HCT116 (cell line): ENCODE measurements around the gene ZBTB20. TPM values are rescaled to one million over a fixed set of nuclear protein-coding genes. Genes with fewer than 3 reads are reported as not detected.

Experiments
- ATAC-seq: fragments of 200-7000 bp; cut with Tn5 transposase; 2 replicates; pipeline ENCODE4 v1.9.1; 2020; ENCODE audit warnings: mild to moderate bottlenecking, moderate library complexity
- BruUV-seq: library from RNA; stranded (reverse); fragments of 400-500 nt; replicated peaks from 2 replicates; lab custom pipeline; 2021; lab: Mats Ljungman, UMichigan
- CTCF ChIA-PET: fragments of 300-600 bp; sonication (Branson Sonifier 250); formaldehyde crosslinking; loops from one replicate; lab custom pipeline; 2021; ENCODE audit warnings: antibody characterized with exemption; lab: Charles Lee
- POLR2A ChIA-PET: fragments of 300-600, 350-600 bp; sonication (Branson Sonifier 250); formaldehyde crosslinking; loops from one replicate; lab custom pipeline; 2021; ENCODE audit warnings: antibody characterized with exemption; lab: Charles Lee
- RAD21 ChIA-PET, 2 experiments: fragments of 300-600 bp; sonication (Branson Sonifier 250); formaldehyde crosslinking; loops; one replicate each; lab custom pipeline; 2023; ENCODE audit warnings: low total read pairs in 2 of 2; ENCODE audit not compliant: uncharacterized antibody in 2 of 2, unreplicated experiment in 2 of 2, low non-redundant PET in 1 of 2; lab: Charles Lee
- DNase-seq: peaks from one replicate; pipeline ENCODE4 v3.0.0-alpha.2; 2010; ENCODE audit warnings: low read depth, low spot score
- H2AFZ ChIP-seq: fragments of 200-600 bp; shearing (Covaris generic), sonication (generic); 2 replicates; pipeline ENCODE4 v1.6.1; 2017; ENCODE audit warnings: low read depth, mixed run types, mixed read lengths, antibody characterized with exemption, low read length; ENCODE audit not compliant: poor library complexity, severe bottlenecking
- H3K27ac ChIP-seq: 2 replicates; pipeline ENCODE4 v1.5.1; 2012; ENCODE audit warnings: low read depth, low read length
- H3K27me3 ChIP-seq: fragments of 200-600 bp; sonication (generic); 2 replicates; pipeline ENCODE4 v1.6.1; 2016; ENCODE audit warnings: mixed run types, low read length, mixed read lengths; ENCODE audit not compliant: insufficient read depth
- H3K36me3 ChIP-seq, 2 experiments: fragments of 200-500 bp in 1 of 2; fragments of 200-600 bp in 1 of 2; sonication (Bioruptor generic) in 1 of 2; sonication (generic) in 1 of 2; 2 replicates each; pipeline versions ENCODE4 v1.5.1 to v1.6.1; 2014 to 2016; ENCODE audit warnings: low read length in 2 of 2, inconsistent platforms in 1 of 2, mixed read lengths in 1 of 2, mixed run types in 1 of 2; ENCODE audit not compliant: insufficient read depth in 2 of 2, control insufficient read depth in 1 of 2
- H3K4me1 ChIP-seq, 2 experiments: fragments of 200-600 bp in 1 of 2; sonication (generic) in 1 of 2; 2 replicates each; pipeline versions ENCODE4 v1.5.1 to v1.6.1; 2012 to 2017; ENCODE audit warnings: low read length in 2 of 2, inconsistent platforms in 1 of 2, mild to moderate bottlenecking in 1 of 2, mixed read lengths in 1 of 2, mixed run types in 1 of 2, moderate library complexity in 1 of 2; ENCODE audit not compliant: insufficient read depth in 2 of 2, control insufficient read depth in 1 of 2
- H3K4me2 ChIP-seq: fragments of 200-600 bp; sonication (generic); 2 replicates; pipeline ENCODE4 v1.6.1; 2017; ENCODE audit warnings: mixed run types, low read length, mixed read lengths
- H3K4me3 ChIP-seq, 2 experiments: fragments of 200-600 bp in 1 of 2; sonication (generic) in 1 of 2; replicated peaks in 1 of 2; 2 replicates each; pipeline ENCODE4 v1.5.1; 2011 to 2016; ENCODE audit warnings: low read length in 2 of 2, control low read depth in 1 of 2, low read depth in 1 of 2, mild to moderate bottlenecking in 1 of 2, mixed read lengths in 1 of 2, mixed run types in 1 of 2
- H3K79me2 ChIP-seq: fragments of 200-600 bp; sonication (generic); 2 replicates; pipeline ENCODE4 v1.6.1; 2017; ENCODE audit warnings: mild to moderate bottlenecking, mixed run types, low read length, moderate library complexity, mixed read lengths; ENCODE audit not compliant: insufficient read depth
- H3K9ac ChIP-seq: fragments of 200-600 bp; sonication (generic); 2 replicates; pipeline ENCODE4 v1.6.1; 2016; ENCODE audit warnings: low read length, mixed read lengths
- H3K9me2 ChIP-seq: fragments of 200-600 bp; sonication (generic), shearing (Covaris generic); 2 replicates; pipeline ENCODE4 v1.6.1; 2017; ENCODE audit warnings: mixed run types, mild to moderate bottlenecking, moderate library complexity; ENCODE audit not compliant: insufficient read depth
- H3K9me3 ChIP-seq, 2 experiments: fragments of 200-500 bp in 1 of 2; fragments of 200-600 bp in 1 of 2; sonication (Bioruptor generic) in 1 of 2; sonication (generic) in 1 of 2; 2 replicates each; pipeline ENCODE4 v1.6.1; 2014 to 2017; ENCODE audit warnings: low read length in 2 of 2, mixed read lengths in 2 of 2, inconsistent platforms in 1 of 2, low read depth in 1 of 2, mild to moderate bottlenecking in 1 of 2, mixed run types in 1 of 2, moderate library complexity in 1 of 2; ENCODE audit not compliant: control insufficient read depth in 1 of 2, insufficient read depth in 1 of 2
- H4K20me1 ChIP-seq: fragments of 200-600 bp; sonication (generic), shearing (Covaris generic); 2 replicates; pipeline ENCODE4 v1.6.1; 2017; ENCODE audit warnings: mixed run types, mild to moderate bottlenecking, moderate library complexity; ENCODE audit not compliant: insufficient read depth
- CTCF ChIP-seq, 3 experiments: fragments of 200-600 bp in 1 of 3; sonication (generic) in 1 of 3; IDR thresholded peaks in 2 of 3; conservative IDR thresholded peaks in 1 of 3; 2 replicates each; pipeline ENCODE4 v1.5.1; 2012 to 2017; ENCODE audit warnings: low read depth in 2 of 3, low read length in 2 of 3, antibody characterized with exemption in 1 of 3, borderline replicate concordance in 1 of 3, control low read depth in 1 of 3, mild to moderate bottlenecking in 1 of 3, mixed read lengths in 1 of 3, mixed run types in 1 of 3, moderate library complexity in 1 of 3; ENCODE audit not compliant: insufficient read depth in 1 of 3
- EZH2 ChIP-seq: fragments of 200-600 bp; sonication (generic); IDR thresholded peaks from 2 replicates; pipeline ENCODE4 v1.6.1; 2017; ENCODE audit warnings: antibody characterized with exemption, mixed run types
- REST ChIP-seq: IDR thresholded peaks from 2 replicates; pipeline ENCODE4 v1.6.1; 2012; ENCODE audit warnings: low read depth
- intact Hi-C: fragments of 100-400 bp; cut with micrococcal nuclease; formaldehyde crosslinking; loops from 2 replicates; pipeline ENCODE4 v1.10.0; 2022
- total RNA-seq: library from RNA; stranded (reverse); gene quantifications from one replicate; pipeline ENCODE4 v1.2.1, GENCODE V29; 2021; ENCODE audit not compliant: unreplicated experiment

The ZBTB20 gene
- total RNA-seq, 1 experiment from 2014 or later = 42.1 TPM

DNA sequence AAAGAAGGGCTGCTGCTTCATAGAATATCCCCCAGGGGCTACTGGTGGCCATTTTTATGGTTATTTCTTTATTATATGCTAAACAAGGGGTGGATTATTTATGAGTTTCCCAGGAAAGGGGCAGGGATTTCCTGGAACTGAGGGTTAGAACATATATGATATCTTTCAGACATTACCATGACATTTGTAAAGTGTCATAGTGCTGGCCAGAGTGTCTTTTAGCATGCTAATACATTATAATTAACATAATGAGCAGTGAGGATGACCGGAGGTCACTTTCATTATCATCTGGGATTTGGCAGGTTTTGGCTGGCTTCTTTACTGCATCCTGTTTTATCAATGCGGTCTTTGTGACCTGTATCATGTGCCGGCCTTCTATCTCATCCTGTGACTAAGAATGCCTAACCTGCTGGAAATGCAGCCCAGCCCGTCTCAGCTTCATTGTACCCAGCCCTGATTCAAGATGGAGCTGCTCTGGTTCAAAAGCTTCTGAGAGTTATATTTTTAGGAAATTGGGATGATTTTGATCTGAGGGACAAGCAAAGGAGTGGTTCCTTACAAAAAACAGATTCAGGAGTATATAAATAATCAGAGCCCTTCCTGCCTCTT is 9.1 kb upstream of the ZBTB20 start:
- H3K4me1 ChIP-seq = no peaks in the 10 kb centered on the region
- no peaks in the 10 kb centered on the region for H4K20me1 ChIP-seq
- no peaks in the 10 kb centered on the region for H3K9me3 ChIP-seq
- ChIA-PET RAD21 (no interaction called here), POLR2A (no interaction called here), CTCF (no interaction called here)
- no peaks in the 10 kb centered on the region for H3K27me3 ChIP-seq
- no peak overlapping the region for H3K9ac ChIP-seq
- BruUV-seq = no TSS peak
- intact Hi-C loops = no loop called here
- no peak for DNase-seq
- H2AFZ ChIP-seq = no peak overlapping the region
- H3K4me2 ChIP-seq = no peak overlapping the region
- no peak overlapping the region for H3K4me3 ChIP-seq
- no peak for TF ChIP-seq REST
- ATAC-seq = no peak
- H3K79me2 ChIP-seq = no peaks in the 10 kb centered on the region
- H3K36me3 ChIP-seq = no peaks in the 10 kb centered on the region
- no peaks in the 10 kb centered on the region for H3K9me2 ChIP-seq
- no peak overlapping the region for H3K27ac ChIP-seq

- Histone ChIP-seq H3K36me3 (no peaks in the 10 kb centered on the region), H3K4me3 (no peak overlapping the region), H3K9me2 (no peaks in the 10 kb centered on the region), H3K4me2 (no peak overlapping the region), H4K20me1 (no peaks in the 10 kb centered on the region), H3K9me3 (no peaks in the 10 kb centered on the region)
- ATAC-seq = no peak
- no TSS peak for BruUV-seq
- RAD21 ChIA-PET = no interaction called here
- TF ChIP-seq EZH2 (no peak), CTCF (IDR thresholded peaks at IDR 0.05 in 2 of 3, conservative IDR thresholded peaks at IDR 0.05 in 1 of 3; ENCODE audit: borderline replicate concordance in 1 of 3, insufficient read depth in 1 of 3, low read depth in 2 of 3, low read length in 2 of 3) (no peak)
- TF ChIP-seq, all 23 proteins: peak for 0
- Histone ChIP-seq H3K27ac (no peak overlapping the region), H3K9ac (no peak overlapping the region), H2AFZ (no peak overlapping the region), H3K4me1 (no peaks in the 10 kb centered on the region), H3K79me2 (no peaks in the 10 kb centered on the region), H3K27me3 (no peaks in the 10 kb centered on the region)
- CTCF ChIA-PET = no interaction called here
- DNase-seq = no peak
- intact Hi-C loops = no loop called here
- POLR2A ChIA-PET = no interaction called here
Measured at GRCh38 chr3:115154611-115155010, 7.5 kb upstream of the ZBTB20 start.
